Body of pancreas (tissue), 4 donors: ENCODE data around the gene G6PC3. TPM values are rescaled to one million over a fixed set of nuclear protein-coding genes. Genes with fewer than 3 reads are reported as not detected.
"Not testable (repeated sequence)": the region's sequence is repeated elsewhere in the genome, so short reads cannot be mapped to it uniquely, and the experiment has no call there.

Experiments used
- ATAC-seq: fragments of 150-250 bp; one replicate; pipeline ENCODE4 v1.9.1; 2016
- DNase-seq, 4 donors: peaks; one replicate each; pipeline ENCODE4 v3.0.0-alpha.2; 2019
- H3K27ac ChIP-seq, 4 donors: fragments of 200-600 bp; sonication (generic); 1 replicate in 3 of 4; 2 replicates in 1 of 4; pipeline versions ENCODE4 v1.5.1 to v1.6.1; 2016 to 2019; ENCODE audit warnings: mild to moderate bottlenecking in 1 of 4, mixed read lengths in 1 of 4, moderate library complexity in 1 of 4
- H3K27me3 ChIP-seq, 2 donors: fragments of 200-600 bp; sonication (generic); one replicate each; pipeline ENCODE4 v1.6.0; 2016; ENCODE audit warnings: mild to moderate bottlenecking in 1 of 2
- H3K36me3 ChIP-seq, 2 donors: fragments of 200-600 bp; sonication (generic); replicated peaks in 1 of 2; 2 replicates each; pipeline ENCODE4 v1.5.1; 2016; ENCODE audit warnings: low read depth in 2 of 2; ENCODE audit not compliant: insufficient read depth in 1 of 2
- H3K4me1 ChIP-seq: fragments of 200-600 bp; sonication (generic); one replicate; pipeline ENCODE4 v1.6.0; 2016
- H3K4me3 ChIP-seq, 2 donors: fragments of 200-600 bp; sonication (generic); 1 replicate in 1 of 2; 2 replicates in 1 of 2; pipeline ENCODE4 v1.5.1; 2016 to 2019
- H3K9me3 ChIP-seq, 3 donors: fragments of 200-600 bp; sonication (generic); 1 replicate in 2 of 3; 2 replicates in 1 of 3; pipeline ENCODE4 v1.5.1; 2016
- CTCF ChIP-seq, 7 experiments: fragments of 450-650 bp in 4 of 7; fragments of 200-600 bp in 3 of 7; sonication (generic) in 3 of 7; IDR thresholded peaks; one replicate each; pipeline ENCODE4 v1.5.1; 2016 to 2019; ENCODE audit warnings: antibody characterized with exemption in 7 of 7
- POLR2A ChIP-seq, 3 donors: fragments of 450-650 bp; IDR thresholded peaks; one replicate each; pipeline ENCODE4 v1.6.1; 2016; ENCODE audit warnings: antibody characterized with exemption in 3 of 3, mild to moderate bottlenecking in 2 of 3
- WGBS, 2 donors: methylation state at CpG; one replicate each; pipeline ENCODE4 v1.1.5; 2017; 5-methylcytosine and 5-hydroxymethylcytosine counted together
- intact Hi-C: fragments of 100-400 bp; cut with DNase I; formaldehyde crosslinking; loops from one replicate; pipeline ENCODE4 v1.15.1; 2023
- total RNA-seq, 2 donors: library from RNA; depleted of rRNA; stranded (reverse); fragments of >200 nt; gene quantifications; one replicate each; pipeline ENCODE4 v1.1.0, GENCODE V29; 2016

G6PC3 gene
- total RNA-seq, 2 donors from 2014 or later: 11.9 to 12.9 TPM

- Histone ChIP-seq H3K27me3 (no peaks in the 10 kb centered on the region), H3K36me3 (no peaks in the 10 kb centered on the region), H3K4me1 (no peaks in the 10 kb centered on the region), H3K27ac (no peak overlapping the region), H3K4me3 (no peak overlapping the region), H3K9me3 (no peaks in the 10 kb centered on the region)
- 84 to 91% methylated on average over 4 of the region's 4 CpGs for WGBS, 2 donors
- intact Hi-C loops: no loop called here
- DNase-seq: no peak
- TF ChIP-seq POLR2A (IDR thresholded peaks at IDR 0.05): no peak
- TF ChIP-seq CTCF (IDR thresholded peaks at IDR 0.05): no peak
- no peak for ATAC-seq
These were observed 45.7 kb upstream of the G6PC3 start for GRCh38 chr17:44024853-44025252.

GRCh38 chr17:44029736-44030135 is 40.8 kb upstream of the G6PC3 start:
- H3K4me1 ChIP-seq: no peaks in the 10 kb centered on the region
- ATAC-seq (no peak), DNase-seq (no peak)
- H3K27me3 ChIP-seq: no peaks in the 10 kb centered on the region
- intact Hi-C loops: no loop called here
- no peak for TF ChIP-seq CTCF (IDR thresholded peaks at IDR 0.05)
- H3K4me3 ChIP-seq: no peak overlapping the region
- no peak overlapping the region for H3K27ac ChIP-seq
- H3K36me3 ChIP-seq: no peaks in the 10 kb centered on the region
- H3K9me3 ChIP-seq: no peaks in the 10 kb centered on the region
- WGBS, 2 donors: 82 to 91% methylated on average over 5 of the region's 5 CpGs

GRCh38 chr17:44030482-44030881 is 40.1 kb upstream of the G6PC3 start:
- H3K4me3 ChIP-seq: no peak overlapping the region
- no peaks in the 10 kb centered on the region for H3K36me3 ChIP-seq
- no peaks in the 10 kb centered on the region for H3K27me3 ChIP-seq
- intact Hi-C loops: no loop called here
- H3K4me1 ChIP-seq: no peaks in the 10 kb centered on the region
- no peak for TF ChIP-seq CTCF (IDR thresholded peaks at IDR 0.05)
- TF ChIP-seq POLR2A (IDR thresholded peaks at IDR 0.05): no peak
- ATAC-seq (no peak), DNase-seq (no peak)
- no peak overlapping the region for H3K27ac ChIP-seq
- no peaks in the 10 kb centered on the region for H3K9me3 ChIP-seq
- 86% methylated on average over 3 of the region's 3 CpGs for WGBS, 2 donors

- DNase-seq (no peak), ATAC-seq (no peak)
- intact Hi-C loops: no loop called here
- Histone ChIP-seq H3K27me3 (no peaks in the 10 kb centered on the region), H3K4me3 (no peak overlapping the region), H3K36me3 (peaks cover 0 to 16% of the 10 kb centered on the region in 2 donors), H3K9me3 (no peaks in the 10 kb centered on the region), H3K4me1 (no peaks in the 10 kb centered on the region), H3K27ac (no peak overlapping the region)
- WGBS, 2 donors: 55 to 71% methylated on average over 3 of the region's 3 CpGs
- TF ChIP-seq CTCF (IDR thresholded peaks at IDR 0.05): no peak
- no peak for TF ChIP-seq POLR2A (IDR thresholded peaks at IDR 0.05)
These were observed 36.6 kb upstream of the G6PC3 start for GRCh38 chr17:44033861-44034408.

- H3K4me1 ChIP-seq, H3K9me3 ChIP-seq, intact Hi-C loops, H3K4me3 ChIP-seq, DNase-seq, H3K27me3 ChIP-seq, H3K27ac ChIP-seq, ATAC-seq: not testable (repeated sequence)
- WGBS, 2 donors: no CpG with 5 or more reads among the region's 3 CpGs
- H3K36me3 ChIP-seq: peaks cover 0 to 16% of the 10 kb centered on the region in 2 donors
These were observed 35.8 kb upstream of the G6PC3 start for GRCh38 chr17:44034688-44035087.
